ENCODE measurements around the gene PTPRD.
"Not testable (repeated sequence)": the region's sequence is repeated elsewhere in the genome, so short reads cannot be mapped to it uniquely, and the experiment has no call there.

The PTPRD gene

DNA sequence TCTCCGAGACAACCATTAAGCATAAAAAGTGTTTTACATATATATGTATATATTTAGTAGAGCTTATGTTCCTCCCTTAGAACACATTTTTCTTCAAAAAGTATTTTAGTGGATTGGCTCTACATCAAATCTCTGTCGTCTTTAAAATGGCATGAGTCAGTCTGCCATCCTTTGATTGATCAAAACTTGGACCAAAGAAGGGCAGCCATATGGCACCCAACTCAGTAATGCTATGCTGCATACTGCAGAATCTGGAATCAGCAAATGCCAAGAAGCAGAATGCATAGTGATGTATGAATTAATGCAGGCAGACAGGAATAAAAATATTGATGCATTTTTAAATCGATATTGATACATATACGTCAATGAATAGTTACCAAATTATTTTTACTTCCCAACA lies 1074.4 kb downstream of the PTPRD start:
- no peak for TF ChIP-seq ZNF274 (IDR thresholded peaks at IDR 0.05; ENCODE audit: low read depth, low read length)
- H3K4me3 ChIP-seq (ENCODE audit: low read length): no peak overlapping the region

DNA sequence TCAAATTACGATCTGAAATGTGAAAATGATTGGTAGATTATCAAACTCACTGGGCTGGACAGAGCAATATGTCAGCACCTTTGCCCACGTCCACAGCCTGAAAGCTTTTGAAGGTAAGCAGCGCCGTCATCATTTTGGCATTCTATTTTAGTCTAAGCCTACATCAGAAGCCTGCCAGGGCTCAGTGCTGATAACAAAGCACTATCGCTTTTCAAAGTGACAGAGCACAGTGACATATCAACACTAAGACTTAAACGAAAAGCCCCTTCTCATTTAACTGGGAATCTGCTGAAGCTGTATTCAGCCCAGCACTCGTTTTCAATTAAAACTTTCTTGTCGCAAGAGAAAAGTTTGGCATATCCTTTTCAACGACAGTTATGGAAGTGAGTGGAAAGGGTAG lies 1076.3 kb downstream of the PTPRD start:
- no peak overlapping the region for H3K4me3 ChIP-seq (ENCODE audit: low read length)
- TF ChIP-seq ZNF274 (IDR thresholded peaks at IDR 0.05; ENCODE audit: low read depth, low read length): no peak

DNA sequence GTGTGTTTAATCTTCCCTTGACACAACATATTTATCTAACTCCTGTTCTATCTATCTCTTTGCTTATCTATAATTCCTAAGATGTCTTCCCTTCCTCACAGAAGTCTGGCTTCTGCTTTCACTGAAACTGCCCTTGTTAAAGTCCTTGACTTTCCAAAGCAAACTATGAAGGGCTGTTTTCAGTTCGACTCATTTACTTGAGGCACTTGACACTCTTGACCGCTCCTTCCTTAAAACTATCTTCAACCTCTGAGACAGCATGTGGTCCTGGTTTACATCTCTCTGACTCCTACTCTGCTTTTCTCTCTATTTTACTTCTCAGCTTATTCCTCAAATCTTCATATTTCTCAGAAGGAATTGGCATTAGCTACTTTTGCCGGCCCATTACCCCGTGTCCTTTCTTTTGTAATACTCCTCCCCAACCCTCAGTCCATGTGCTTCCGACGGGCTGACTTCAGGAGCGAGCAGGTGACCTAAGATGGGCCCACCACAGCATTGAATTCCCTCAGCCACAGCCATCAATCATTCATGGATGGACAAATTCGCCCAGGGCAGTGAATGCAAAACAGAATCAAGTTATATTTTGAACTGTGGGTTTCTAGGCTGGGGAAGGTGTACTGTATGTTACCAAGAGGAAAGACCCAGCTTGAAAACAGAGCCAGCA lies 1089.2 kb downstream of the PTPRD start:
- H3K4me3 ChIP-seq (ENCODE audit: low read length): no peak overlapping the region
- no peak for TF ChIP-seq ZNF274 (IDR thresholded peaks at IDR 0.05; ENCODE audit: low read depth, low read length)

DNA sequence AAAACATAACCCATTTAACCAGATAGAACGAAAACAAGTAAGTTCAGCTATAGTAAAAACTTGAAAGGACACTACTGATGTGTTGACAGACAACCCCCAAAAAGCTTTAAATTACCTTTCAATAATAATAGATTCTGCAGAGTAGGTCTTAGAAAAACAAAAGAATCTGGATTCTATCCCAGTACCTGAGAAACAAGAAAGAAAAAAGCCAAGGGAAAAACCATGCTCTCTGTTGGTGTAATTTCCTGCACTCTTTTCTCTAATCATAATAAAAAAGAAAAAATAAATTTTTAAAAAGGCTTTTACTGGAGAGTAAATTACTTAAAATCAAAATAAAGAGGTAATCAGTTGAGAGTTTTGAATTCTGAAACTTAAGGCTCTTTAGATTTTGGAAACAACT lies 1090.4 kb downstream of the PTPRD start:
- H3K4me3 ChIP-seq (ENCODE audit: low read length): no peak overlapping the region
- TF ChIP-seq ZNF274 (IDR thresholded peaks at IDR 0.05; ENCODE audit: low read depth, low read length): no peak

DNA sequence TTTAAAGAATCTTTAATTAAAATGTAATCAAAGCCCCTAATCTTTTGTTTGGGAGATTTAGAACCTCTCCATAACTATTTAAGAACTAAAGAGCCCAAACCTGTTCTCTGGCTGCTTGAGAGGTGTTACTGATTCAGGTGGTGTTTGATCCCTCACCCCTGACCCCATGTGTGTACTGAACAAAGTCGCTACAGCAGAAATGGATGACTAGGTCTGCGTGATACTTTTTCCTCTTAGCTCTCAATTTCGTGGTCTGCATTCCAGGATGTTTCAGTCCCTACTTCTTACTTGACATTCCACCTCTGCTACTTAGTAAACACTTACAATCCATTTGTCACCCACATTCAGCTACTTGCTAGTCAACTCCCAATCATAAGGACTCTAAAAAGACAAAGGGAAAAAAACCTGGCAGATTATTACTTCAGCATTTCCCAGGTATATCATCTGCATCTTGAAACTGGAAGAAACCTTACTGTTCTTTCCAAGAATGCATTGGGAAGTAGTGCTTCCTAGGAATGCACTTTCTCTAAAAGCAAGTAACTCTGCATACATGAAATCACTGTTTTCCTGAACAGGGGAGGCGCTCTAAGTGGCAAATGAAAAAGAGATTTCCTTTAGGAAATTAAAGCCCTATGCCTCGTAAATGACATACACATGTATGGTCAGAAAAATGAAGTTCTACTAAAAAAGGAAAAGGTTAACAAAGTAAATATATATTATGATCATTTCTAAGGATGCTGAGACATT lies 1091.6 kb downstream of the PTPRD start:
- no peak for TF ChIP-seq ZNF274 (IDR thresholded peaks at IDR 0.05; ENCODE audit: low read depth, low read length)
- no peak overlapping the region for H3K4me3 ChIP-seq (ENCODE audit: low read length)

DNA sequence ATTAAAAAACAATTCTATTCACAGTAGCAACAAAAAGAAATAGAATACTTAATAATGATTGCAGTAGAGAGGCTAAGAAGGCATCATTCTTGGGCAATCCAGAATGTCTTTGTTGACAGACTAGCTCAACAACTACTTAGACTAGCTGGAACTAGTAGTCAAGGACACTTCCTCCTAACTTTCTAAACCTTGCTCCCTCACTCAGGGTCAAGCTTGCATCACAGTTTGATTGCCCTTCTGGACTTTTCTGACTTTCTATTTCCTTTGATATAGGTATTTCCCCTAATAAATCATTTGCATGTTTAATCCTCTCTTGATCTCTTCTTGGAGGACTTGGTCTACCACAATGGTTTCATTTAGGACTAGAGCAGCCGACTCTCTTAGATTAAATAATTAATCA lies 1107.9 kb downstream of the PTPRD start:
- no peak for TF ChIP-seq ZNF274 (IDR thresholded peaks at IDR 0.05; ENCODE audit: low read depth, low read length)
- no peak overlapping the region for H3K4me3 ChIP-seq (ENCODE audit: low read length)

DNA sequence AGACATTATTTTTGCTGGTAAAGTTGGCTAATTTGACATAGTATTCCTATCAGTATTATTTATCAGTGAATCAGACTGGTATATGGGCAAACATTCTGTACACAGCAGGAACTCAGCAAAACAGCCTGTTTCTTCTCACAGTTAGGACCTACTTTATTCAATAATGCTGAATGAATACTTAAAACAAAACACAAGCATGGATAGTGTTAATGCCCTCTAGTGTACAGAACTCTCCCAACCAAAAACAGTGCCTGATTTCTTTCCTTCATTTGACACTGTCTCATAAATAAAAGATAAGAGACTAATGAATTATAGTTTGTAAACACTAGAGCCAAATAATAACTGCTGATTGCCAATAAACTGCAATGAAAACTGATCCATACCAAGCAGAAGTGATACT lies 1113.3 kb downstream of the PTPRD start:
- no peak overlapping the region for H3K4me3 ChIP-seq (ENCODE audit: low read length)
- no peak for TF ChIP-seq ZNF274 (IDR thresholded peaks at IDR 0.05; ENCODE audit: low read depth, low read length)

DNA sequence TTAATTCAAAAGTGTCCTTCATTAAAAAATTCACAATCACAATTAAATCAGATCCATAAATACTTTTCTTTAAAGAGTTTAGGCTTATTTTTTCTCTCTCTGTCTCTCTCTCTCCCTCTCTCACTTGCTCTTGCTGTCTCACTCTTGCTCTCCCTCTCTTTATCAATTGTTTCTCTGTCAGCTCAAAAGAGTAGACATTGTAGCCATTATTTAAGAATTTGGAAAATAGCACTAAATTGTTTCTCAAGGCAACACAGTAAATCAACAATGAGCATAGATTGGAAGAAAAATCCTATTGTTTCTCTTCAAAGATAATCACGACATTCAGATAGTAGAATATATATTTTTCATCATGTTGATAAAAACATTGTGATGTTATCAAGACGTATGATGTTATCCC lies 1114.0 kb downstream of the PTPRD start:
- no peak for TF ChIP-seq ZNF274 (IDR thresholded peaks at IDR 0.05; ENCODE audit: low read depth, low read length)
- no peak overlapping the region for H3K4me3 ChIP-seq (ENCODE audit: low read length)

DNA sequence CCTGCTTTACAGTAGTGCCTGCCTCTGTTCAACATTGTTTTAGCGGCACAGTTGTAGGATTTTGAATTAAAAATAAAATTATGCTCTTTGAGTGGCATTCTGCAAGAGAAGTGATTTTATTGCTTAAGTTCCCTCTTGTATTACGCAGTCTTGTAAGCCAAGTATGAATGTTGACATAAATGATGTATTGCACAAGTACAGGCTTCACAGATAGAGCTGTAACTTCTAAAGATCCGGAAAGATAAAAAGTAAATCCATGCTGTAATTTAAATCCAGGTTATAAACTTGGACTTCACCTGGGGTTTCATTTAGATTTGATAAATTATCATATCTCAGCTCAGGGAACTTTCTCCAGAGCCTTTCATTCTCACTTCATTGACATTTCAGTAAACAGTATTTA lies 1114.7 kb downstream of the PTPRD start:
- no peak for TF ChIP-seq ZNF274 (IDR thresholded peaks at IDR 0.05; ENCODE audit: low read depth, low read length)
- H3K4me3 ChIP-seq (ENCODE audit: low read length): no peak overlapping the region

DNA sequence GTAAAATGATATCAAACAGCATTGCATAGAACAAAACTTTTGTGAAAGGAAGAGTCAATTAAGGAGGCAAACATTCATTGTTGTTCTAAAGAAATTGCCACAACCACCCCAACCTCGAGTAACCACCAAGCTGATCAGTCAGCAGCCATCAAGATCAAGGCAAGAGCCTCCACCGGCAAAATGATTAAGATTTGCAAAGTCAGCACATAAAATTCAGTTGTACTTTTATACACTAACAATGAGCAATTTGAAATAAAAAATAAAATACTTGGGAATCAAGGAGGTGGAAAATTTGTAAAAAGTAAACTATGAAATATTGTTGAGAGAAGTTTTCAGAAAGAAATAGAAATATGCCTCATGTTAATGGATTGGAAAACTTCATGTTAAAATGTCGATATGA lies 1118.5 kb downstream of the PTPRD start:
- no peak overlapping the region for H3K4me3 ChIP-seq (ENCODE audit: low read length)
- TF ChIP-seq ZNF274 (IDR thresholded peaks at IDR 0.05; ENCODE audit: low read depth, low read length): no peak

DNA sequence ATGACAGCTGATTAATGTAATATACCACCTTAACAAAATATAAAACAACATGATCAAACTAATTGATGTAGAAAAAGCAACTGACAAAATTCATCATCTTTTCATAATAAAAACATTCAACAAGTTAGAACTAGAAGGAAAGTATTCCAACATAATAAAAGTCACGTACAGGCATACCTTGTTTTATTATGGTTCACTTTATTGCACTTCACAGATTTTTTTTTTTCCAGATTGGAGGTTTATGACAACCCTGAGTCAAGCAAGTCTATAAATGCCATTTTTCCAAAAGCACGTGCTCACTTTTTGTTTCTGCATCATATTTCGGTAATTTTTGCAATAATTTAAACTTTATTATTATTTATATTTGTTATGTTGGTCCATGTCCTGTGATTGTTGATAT lies 1120.3 kb downstream of the PTPRD start:
- no peak overlapping the region for H3K4me3 ChIP-seq (ENCODE audit: low read length)
- TF ChIP-seq ZNF274 (IDR thresholded peaks at IDR 0.05; ENCODE audit: low read depth, low read length): no peak

DNA sequence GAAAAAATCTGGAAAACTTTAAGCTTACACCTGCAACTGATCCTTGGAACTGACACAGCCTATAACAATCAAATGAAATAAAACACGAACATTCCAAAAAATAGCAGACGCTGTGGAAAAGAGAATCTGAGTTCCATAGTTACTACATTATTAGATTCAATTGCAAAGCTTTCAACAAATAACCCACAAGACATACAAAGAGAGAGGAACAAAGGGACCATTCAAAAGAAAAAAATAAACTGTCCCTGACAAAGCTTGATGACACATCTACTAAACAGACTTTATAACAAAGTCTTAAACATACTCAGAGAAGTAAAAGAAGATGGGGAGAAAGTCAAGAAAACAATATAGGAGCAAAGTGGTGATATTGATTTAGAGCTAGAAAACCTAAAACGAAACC lies 1123.6 kb downstream of the PTPRD start:
- H3K4me3 ChIP-seq (ENCODE audit: low read length): no peak overlapping the region
- TF ChIP-seq ZNF274 (IDR thresholded peaks at IDR 0.05; ENCODE audit: low read depth, low read length): no peak

DNA sequence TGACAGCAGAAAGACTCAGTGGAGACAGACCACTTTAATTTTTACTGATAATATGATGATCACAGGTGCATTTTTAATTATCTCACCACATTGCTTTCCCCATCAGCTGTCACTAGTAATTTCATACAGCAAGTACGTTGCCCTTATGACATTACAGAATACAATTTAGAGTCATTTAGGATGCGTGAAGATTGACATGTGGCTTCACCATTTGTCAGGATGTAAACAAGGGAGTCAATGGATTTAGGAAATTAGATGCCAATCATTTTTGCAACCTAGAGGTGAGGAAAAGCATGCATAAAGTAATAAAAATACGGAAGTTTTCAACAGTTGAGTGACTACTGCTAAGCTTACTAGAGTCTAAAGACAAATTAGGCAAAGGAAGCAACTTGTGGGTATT lies 1129.6 kb downstream of the PTPRD start:
- no peak overlapping the region for H3K4me3 ChIP-seq (ENCODE audit: low read length)
- no peak for TF ChIP-seq ZNF274 (IDR thresholded peaks at IDR 0.05; ENCODE audit: low read depth, low read length)

DNA sequence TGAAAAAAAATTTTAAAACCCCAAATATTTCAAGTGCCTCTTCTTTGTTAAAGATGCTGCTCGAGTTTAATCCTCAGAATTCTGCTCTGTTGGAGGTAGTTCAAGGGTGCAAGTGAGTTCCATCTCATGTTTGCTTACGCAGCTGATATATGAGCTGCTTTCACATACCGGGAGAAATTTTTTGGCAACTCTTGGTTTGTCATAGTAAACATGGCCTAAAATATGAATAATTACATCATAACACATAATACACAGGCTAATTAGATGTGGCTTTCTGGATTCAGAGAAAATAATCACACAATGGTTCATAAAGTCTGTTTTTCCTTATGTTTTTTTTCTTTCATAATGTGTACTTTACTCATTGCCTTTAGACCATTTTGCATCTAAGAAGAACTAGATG lies 1134.1 kb downstream of the PTPRD start:
- no peak for TF ChIP-seq ZNF274 (IDR thresholded peaks at IDR 0.05; ENCODE audit: low read depth, low read length)
- H3K4me3 ChIP-seq (ENCODE audit: low read length): no peak overlapping the region

DNA sequence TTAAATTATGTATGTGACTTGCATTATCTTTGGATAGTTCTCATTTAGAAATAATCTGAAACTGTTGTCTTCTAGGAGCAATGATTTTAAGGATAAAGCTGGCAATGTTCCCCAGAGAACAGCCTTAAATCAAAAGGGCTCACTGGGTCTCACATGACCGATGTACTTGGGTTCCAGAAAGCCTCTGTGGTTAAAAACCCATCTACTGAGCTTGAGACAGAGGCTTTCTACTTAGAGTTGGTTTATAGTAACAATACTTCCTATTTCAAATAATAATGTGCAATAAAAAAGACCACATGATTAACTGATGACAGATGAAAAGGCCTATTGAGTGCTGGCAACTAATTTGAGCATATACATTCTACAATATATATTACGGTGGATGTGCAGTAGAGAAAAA lies 1143.5 kb downstream of the PTPRD start:
- TF ChIP-seq ZNF274 (IDR thresholded peaks at IDR 0.05; ENCODE audit: low read depth, low read length): no peak

DNA sequence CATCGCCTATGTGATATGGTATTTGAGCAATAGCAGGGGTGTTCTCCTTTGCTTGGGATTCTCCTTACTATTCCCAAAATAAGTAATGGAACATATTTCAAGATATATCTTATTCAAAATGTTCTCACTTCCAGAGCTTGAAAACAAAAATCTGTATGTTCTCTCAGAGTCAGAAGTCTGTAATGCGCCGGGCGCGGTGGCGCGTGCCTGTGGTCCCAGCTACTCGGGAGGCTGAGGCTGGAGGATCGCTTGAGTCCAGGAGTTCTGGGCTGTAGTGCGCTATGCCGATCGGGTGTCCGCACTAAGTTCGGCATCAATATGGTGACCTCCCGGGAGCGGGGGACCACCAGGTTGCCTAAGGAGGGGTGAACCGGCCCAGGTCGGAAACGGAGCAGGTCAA lies 1170.9 kb downstream of the PTPRD start:
- H3K4me3 ChIP-seq (ENCODE audit: low read length): not testable (repeated sequence)

More for the DNA sequence above, 1143.5 kb downstream of the PTPRD start:
- no peak overlapping the region for H3K4me3 ChIP-seq (ENCODE audit: low read length)

Measured in GM08714 (cell line).